HCEC 1CT (cell line): Measurements from ENCODE around the gene UPF2.
"Not testable (repeated sequence)": the region's sequence is repeated elsewhere in the genome, so short reads cannot be mapped to it uniquely, and the experiment has no call there.

Experiments used
- DNase-seq: peaks from one replicate; pipeline ENCODE4 v3.0.0-alpha.2; 2017

UPF2 gene

DNA sequence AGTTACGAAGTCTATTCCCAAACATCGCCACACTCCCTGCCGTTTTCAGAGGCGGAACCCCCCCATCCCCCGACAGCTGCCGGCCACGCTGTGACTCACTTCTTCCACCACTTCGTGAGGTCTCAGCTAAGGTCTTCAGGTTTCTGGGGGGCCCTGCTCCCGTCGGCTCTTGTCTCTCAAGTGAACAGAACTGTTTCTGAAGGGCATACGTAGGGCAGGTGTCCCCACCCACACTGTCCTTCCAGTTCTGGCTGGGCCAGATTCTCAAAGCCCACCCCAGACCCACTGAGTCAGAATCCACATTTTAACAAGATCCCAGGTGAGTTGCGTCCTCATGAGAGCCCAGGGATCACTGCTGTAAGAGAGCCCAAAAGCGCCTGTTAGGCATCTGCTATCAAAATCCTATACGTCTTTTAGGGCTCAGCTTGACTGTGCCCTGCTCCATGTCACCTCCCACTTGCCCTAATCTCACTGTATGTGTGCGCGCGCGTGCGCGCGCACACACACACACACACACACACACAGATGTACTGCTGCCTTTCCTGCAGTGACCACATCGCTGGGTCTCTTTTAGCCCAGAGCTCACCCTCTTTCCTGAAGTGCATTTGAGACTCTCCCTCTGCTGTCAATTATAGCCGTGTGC is 140.7 kb downstream of the UPF2 start:
- DNase-seq, result no peak

DNA sequence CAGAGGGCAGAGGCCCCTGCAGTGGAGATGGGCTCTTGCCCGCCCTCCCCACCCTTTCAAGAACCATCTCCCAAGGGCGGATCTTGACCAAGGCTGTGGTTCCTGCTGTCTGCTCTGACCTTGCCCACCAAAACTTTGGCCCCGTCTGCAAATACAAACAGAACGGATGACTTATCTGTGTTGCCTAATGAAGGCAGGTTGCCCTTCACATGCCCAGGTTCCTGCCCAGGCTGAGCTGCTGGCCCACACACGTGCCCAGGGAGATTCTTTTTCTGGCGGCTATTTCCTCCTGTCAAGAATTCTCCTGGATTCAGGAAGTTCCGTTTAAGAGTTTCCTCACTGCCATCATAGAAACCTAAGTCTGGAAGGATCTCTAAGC is 141.2 kb downstream of the UPF2 start:
- no peak for DNase-seq

DNA sequence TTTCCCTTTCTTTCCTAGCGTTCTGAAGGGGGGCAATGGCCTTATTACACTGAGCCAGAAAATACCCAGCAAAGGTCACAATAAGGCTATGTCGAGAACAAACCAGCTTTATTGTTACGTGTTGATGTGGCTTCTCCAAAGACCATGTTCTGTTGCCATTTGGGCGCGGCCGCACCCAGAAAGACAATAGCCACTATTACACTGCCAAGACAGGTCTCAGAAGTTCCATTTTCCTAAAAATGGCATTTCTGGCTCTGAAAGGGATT is 141.6 kb downstream of the UPF2 start:
- no peak for DNase-seq

DNA sequence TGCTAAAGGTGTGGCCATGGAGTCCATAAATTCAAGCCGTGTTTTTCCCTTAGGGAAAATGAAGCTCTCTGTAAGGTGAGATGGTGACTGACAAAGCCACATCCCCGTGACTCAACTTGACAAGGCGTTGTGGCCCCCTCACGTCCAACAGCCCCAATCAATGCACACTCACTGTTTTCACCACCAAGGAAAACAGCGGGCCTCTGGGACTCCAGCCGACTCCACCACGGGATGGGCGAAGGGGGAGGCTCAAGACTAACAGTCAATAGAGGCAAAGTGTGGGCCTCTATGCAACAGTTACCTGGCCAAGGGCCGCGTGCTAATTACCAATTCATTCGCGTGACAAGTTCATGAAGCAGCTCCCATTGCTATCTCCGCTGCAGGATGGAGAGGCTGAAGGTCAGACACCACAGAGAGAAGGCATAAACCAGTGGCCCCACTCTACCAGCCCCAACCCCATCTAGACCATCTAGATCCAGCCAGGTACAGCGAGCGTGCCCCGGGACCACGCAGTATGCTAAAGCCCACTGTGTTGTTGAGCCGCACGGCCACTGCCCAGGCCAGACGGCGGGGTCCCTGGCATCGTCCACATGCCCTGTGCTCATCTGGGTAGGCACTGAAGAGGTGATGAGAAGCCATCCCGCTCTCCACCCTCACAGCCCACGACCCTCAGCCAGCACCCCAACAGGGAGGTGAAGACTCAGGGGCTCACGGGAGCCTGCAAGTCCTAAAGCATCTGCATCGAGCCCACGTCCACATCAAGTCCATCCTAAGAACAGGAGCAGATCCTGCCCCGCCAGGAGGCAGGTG is 143.3 kb downstream of the UPF2 start:
- no peak for DNase-seq

DNA sequence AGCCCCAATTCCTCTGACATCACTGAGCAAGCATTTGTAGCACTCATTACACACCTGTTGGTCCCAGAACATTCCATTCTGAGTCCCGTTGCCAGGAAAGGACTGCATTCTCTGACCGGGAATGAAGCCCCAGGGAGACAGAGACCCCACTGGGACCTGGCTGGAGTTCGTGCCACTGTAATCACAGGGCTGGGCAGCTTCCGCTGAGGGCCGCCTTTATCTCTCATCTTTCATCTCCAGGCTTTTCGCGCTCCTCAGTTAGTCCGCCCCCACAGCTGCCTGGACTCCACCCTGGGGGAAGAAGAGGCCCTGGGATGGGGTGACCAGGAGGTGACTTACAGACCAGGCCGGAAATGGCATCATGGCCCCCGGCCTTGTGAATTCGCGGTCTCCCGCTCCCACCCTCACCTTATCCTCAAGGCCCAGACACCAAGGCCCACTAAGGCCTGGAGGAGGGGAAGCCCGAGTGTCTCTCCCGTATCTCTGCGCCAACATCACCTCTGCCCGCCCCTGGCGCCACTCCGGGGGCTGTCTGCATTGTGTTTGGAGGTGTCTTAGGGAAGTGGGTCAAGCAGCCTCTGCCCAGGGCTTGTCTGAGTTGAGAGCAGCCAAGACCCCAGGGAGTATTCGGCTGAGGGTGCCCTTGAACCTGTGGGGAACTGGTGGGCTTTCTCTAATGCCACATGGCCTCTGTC is 144.1 kb downstream of the UPF2 start:
- DNase-seq, result no peak

DNA sequence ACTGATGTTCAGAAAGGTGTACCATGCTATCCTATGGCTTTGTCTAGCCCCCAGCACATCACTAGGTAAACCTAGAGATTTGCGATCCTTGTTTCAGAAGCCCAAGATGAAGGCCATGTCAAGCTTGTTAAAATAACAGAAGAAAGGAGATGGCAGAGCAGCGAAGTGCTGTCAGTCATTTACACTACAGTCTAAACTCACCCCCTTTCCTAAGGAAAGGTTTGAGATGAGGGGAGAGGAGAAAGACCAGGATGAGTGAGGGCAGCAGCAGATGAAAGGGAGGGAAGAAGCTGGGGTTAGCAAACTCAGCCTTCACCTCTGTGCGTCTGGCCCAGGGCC is 144.6 kb downstream of the UPF2 start:
- DNase-seq, result no peak

DNA sequence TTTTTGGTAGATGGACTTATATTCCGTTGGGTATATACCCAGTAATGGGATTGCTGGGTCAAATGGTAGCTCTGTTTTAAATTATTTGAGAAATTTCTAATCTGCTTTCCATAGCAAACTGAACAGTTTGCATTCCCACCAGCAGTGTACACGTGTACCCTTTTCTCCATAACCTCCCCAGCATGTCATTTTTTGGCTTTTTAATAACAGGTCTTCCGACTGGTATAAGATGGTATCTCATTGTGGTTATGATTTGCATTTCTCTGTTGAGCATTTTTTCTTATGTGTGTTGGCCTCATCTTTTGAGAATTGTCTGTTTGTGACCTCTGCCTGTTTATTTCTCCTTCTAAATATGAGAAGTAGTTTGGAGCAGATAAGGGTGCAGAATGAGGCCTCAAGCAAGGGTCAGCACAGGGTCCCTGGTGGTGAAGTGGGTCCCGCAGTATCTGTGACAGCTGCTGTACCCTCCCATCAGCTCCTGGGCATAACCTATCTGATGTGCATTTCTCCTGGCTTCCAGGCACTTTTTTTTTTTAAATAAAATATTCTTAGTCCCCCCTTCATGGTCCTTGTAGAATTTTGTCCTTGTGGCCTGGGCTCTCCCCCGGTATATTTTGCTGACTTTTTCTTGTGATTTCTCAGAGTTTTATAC is 145.9 kb downstream of the UPF2 start:
- DNase-seq, result no peak

DNA sequence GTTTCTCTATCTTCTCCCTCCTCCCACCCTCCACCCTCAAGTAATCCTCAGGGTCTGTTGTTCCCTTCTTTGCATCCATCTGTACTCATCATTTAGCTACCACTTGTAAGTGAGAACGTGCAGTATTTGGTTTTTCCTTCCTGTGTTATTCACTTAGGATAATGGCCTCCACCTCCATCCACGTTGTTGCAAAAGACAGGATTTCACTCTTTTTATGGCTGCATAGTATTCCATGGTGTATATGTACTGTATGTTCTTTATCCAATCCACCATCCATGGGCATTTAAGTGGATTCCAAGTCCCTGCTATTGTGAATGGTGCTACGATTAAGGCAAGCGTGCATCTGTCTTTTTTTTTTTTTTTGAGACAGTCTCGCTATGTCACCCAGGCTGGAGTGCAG is 147.0 kb downstream of the UPF2 start:
- no peak for DNase-seq

DNA sequence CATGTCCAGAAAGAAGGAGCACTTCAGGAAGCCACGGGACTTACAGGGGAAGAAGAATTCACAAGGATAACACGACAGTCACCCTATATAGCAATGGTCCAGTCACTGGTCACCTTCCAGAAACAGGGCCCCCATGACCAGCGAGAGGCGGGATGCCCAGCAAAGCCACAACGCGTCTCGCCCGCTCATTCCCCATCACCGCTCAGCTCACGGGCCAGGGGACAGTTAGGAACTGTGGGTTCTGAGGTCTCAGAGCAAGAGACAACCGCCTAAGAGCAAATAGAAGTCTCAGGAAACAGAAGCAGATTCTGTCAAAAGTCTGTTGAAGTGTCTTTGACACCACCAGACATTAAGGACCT is 147.5 kb downstream of the UPF2 start:
- DNase-seq, result no peak

DNA sequence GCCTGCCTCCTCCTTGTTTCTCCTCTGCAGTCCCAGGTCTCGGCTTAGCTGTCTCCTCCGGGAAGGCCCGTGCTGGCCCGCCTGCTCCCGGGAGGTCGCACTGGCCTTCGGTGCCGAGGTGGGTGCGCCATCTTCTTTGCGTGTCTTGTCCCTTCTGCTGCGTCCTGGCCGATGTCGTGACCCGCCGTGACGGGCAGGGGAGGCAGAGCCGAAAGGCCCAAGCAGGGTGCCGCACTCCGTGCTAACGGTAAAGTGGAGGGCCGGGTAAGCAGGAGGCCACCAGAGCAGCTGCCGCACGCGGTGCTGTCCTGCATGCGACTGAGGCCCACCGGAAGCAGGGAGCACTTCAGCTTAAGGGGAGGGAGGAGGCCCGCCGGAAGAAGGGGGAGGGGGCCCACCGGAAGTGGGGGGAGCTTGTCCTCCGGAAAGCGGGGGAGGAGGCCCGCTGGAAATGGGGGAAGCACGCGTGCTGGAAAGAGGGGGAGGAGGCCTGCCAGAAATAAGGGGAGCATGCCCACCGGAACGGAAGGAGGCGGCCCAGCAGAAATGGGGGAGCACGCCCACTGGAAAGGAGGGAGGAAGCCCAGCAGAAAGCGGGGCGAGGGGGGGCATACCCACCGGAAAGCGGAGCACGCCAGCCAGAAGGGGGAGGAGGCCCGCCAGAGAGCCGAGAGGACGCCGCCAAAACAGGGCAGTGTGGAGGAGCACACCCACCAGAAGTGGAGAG is 148.1 kb downstream of the UPF2 start:
- DNase-seq, result no peak

DNA sequence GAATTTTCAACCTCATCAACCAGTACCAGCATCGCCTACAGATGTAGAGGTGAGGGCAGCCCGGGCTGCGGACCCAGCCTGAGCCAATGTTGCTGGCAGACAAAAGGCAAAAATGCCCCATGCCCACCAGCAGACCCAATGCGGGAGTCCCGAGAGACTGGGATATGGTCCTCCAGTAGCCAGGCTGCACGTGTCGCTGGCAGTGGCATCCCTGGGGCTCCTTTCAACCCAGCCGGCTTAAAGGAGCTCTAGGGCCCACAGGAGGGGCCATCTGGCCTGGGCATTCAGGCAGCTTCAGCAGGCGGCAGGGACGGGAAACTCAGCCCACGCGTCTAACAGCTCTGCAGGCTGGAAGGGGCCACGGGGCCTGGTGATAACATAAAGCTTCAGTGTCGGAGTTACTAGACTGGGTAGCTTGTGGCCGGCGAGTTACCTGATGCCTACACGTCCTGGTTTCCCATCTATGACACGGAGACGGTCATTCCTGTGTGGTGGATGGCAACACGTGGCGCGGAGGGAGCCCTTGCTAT is 148.8 kb downstream of the UPF2 start:
- no peak for DNase-seq

DNA sequence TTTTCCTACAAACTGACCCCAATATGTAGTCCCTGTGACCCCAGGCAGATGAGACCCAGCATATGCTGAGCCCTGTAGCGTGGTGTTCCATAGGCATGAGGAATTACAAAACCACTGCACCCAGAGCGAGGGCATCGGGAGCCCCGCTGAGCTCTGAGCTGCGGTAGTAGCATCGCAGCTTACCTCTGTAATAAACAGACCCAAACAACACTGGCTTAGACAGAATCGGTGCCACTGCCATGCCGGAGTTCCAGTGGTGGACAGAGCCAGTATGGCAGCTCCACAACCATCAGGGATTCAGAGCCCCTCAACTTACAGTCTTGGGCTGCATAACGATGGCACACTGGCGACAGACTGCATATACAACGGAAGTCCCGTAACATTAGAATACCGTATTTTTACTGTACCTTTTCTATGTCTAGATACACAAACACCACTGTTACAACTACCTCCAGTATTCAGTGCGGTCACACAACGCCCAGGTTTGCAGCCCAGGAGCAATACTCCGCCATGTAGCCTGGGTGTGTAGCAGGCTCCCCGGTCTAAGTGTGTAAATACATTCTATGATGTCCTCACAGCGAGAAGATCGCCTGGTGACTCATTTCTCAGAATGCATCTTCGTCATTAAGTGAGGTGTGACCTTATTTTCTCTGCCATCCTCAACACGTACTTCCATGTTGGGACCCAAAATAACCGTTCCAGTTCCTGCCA is 150.7 kb downstream of the UPF2 start:
- DNase-seq, result no peak

DNA sequence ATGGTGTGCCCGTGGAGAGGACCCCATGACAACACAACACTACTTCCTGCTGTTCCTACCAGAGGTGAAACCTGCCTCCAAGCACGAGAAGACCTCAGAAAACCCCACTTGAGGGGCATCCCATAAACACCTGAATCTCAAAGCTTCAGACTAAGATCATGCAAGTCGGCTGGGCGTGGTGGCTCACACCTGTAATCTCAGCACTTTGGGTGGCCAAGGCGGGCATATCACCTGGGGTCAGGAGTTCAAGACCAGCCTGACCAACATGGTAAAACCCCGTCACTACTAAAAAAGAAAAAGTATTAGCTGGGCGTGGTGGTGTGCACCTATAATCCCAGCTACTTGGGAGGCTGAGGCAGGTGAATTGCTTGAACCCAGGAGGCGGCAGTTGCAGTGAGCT is 153.3 kb downstream of the UPF2 start:
- not testable (repeated sequence) for DNase-seq

DNA sequence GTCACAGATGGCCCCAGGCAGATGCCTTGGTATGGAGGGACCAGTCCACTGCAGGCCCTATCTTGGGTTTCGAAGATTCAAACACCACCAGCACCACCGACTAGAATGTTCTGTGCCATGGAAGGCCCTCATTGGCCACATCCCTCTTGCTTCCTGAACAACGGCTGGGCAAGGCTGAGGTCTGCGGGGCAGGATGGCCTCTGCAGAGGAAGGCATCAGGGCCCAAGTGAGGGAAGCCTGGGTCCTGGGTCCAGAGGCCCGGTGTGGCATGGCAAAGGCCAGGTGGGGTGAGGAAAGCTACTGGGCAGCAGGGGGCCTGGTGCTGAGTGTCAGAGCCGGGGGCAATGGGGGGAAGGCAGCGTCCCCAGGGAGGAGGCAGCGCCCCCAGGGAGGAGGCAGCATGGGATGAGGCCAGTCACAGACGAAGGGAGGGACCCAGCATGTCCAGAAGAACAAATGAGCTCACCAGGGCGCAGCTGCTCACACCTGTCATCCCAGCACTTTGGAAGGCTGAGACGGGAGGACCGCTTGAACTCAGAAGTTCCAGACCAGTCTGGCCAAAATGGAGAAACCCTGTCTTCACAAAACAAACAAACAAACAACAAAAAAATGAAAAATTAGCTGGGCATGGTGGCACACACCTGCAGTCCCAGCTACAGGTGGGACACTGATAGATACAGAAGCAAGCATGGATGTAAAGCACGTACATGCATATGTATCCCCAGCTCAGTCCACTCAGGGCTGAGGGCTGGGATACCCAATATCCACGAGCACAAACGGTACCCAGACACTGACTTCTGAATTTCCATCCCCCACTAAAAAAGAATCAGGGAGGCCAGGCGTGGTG is 155.0 kb downstream of the UPF2 start:
- no peak for DNase-seq

DNA sequence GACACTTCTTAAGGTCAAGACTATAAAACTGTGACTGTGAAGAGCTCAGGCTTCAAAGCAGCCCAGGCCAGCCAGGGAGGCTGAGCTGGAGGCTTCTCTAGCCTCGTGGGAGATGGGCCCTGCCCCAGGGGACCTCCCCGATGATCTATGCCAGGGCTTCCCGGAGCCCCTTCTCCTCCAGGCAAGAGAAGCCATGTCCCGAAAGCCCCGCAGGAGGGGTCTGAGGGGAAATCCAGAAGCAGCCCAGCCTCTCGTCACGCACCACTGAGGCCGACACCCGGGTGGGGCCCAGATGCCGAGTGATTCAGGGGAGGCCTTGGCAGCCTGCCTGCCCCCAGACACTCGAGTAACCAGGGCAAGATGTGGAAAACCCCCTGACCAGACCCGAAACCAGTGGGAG is 155.8 kb downstream of the UPF2 start:
- no peak for DNase-seq

DNA sequence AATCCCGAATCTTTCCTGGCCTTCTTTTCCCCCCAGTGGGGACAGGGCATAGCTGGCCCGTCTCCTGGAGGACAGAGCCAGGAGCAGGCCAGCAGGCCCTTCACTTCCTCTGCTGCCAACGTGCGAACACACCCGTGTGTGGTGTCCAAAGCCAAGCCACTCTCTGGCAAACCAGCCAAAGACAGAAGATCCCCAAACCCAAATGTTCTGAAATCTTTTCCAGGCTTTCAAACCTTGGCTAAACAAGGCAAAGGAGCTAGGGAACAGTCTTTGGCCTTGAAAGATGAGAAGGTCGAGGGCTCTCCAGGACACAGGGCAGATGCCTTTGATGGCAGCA is 156.5 kb downstream of the UPF2 start:
- no peak for DNase-seq

DNA sequence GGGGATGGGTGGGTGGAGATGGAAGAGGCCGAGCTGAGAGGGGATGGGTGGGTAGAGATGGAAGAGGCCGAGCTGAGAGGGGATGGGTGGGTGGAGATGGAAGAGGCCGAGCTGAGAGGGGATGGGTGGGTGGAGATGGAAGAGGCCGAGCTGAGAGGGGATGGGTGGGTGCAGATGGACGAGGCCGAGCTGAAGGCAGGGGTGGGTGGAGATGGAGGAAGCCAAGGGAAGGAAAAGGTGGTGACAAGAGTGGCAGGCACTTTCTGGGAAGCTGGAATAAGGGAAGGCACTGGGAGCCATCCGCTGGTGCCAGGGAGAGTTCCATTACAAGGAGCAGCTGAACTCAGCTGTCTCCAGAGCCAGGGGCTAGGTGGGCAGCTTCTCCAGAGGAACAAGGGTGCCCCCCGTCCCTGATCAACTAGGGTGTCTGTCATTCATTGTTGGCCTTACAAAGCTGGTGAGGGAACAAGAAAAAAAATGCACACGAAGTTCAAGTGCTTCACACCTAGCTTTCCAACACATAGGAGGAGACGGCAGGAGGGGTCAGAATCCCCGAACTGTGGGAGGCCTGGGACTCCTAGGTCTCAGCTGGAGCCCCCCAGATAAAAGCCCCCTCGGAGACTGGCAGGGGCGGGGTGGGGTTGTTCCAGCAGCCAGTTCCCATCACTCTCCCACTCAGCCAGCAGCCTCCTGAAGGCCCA is 157.0 kb downstream of the UPF2 start:
- DNase-seq, result no peak

DNA sequence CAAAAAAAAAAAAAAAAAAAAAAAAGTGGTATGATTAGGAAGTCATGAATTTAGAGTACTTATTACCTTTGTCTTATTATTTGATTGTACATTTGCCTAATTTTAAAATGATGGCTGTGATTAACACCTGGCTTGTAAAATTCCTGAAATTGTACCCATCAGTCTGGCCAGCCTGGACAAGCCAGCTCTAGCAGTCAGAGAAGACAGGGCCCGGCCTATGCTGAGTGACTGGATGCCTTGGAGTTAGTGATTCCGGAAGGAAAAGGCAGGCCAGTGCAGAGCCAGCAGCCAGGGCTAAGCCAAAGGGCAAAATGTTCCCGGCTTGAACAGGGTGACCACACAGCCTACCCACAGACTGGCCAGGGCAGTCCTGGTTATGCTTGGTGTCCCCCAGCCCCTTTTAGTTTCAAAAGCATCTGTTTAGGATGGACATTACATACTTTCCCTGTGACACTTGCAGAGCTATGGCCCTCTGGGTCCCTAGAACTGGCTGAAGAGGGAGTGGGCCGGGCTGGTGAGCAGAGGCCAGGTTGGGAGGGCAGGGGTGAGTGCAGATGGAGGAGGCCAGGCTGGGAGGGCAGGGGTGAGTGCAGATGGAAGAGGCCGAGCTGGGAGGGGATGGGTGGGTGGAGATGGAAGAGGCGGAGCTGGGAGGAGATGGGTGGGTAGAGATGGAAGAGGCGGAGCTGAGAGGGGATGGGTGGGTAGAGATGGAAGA is 157.7 kb downstream of the UPF2 start:
- DNase-seq, result no peak

DNA sequence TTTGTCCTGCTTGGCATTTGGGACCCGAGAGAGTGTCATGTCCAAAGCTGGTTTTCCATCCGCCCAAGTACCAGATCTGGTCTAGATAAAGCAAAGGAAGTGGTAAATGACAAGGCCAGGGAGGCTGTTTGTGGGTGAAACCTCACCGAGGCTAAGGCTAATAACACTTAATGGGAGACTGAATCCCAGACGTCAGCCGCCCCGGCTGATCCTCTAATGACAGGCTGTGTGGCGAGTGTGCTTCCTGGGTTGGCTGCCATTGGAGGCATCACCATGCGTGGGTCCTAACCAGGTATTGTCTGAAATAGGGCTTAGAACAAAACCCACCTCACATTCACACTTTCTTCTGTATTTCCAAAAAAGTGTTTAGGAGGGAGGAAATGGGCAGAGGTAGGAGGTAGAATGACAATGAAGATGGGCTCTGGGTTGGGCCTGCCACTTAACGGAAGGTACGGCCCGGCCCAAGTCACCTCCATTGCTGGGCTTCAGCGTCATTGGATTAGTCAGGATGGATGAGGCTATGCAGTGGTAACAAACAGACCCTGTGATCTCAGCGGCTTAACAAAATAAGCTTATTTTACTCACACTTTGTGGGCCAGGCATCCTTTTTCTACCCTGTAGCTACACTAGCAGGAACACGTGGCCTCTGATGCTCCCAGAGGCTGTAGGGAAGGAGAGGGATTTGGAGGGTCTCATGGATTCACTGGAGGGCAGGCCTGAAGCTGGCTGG is 159.8 kb downstream of the UPF2 start:
- no peak for DNase-seq
